ENCODE data around the gene KIRREL3.

GRCh38 chr11:126437731-126438130 lies 562.8 kb downstream of the KIRREL3 start:
- no peak for TF ChIP-seq CTCF (optimal IDR thresholded peaks at IDR 0.05 in 1 of 3, IDR thresholded peaks at IDR 0.05 in 1 of 3, conservative IDR thresholded peaks at IDR 0.05 in 1 of 3; ENCODE audit: extremely low read depth in 1 of 3, insufficient read depth in 2 of 3, low read length in 3 of 3)
- no peak for TF ChIP-seq EZH2 (IDR thresholded peaks at IDR 0.05; ENCODE audit: low read length)
